HG02571 (cell line): ENCODE results near the gene LRFN2.

Source experiments
- ATAC-seq: cut with Tn5 transposase; IDR thresholded peaks from one replicate; pipeline ENCODE4 v1.9.1; 2021; ENCODE audit warnings: mild to moderate bottlenecking, moderate library complexity; ENCODE audit not compliant: unreplicated experiment

The LRFN2 gene

GRCh38 chr6:40386200-40386599 is 201.0 kb downstream of the LRFN2 start:
- ATAC-seq = no peak

GRCh38 chr6:40383348-40384115 is 203.6 kb downstream of the LRFN2 start:
- ATAC-seq = no peak

- ATAC-seq = no peak
Measured at GRCh38 chr6:40380271-40380670, 206.9 kb downstream of the LRFN2 start.

GRCh38 chr6:40379811-40380210 is 207.4 kb downstream of the LRFN2 start:
- ATAC-seq = no peak

- no peak for ATAC-seq
Measured at GRCh38 chr6:40378725-40379074, 208.5 kb downstream of the LRFN2 start.

GRCh38 chr6:40378071-40378724 is 209.0 kb downstream of the LRFN2 start:
- no peak for ATAC-seq

- no peak for ATAC-seq
Measured at GRCh38 chr6:40377173-40377806, 209.9 kb downstream of the LRFN2 start.

GRCh38 chr6:40376113-40376650 is 211.0 kb downstream of the LRFN2 start:
- no peak for ATAC-seq

GRCh38 chr6:40373267-40373666 is 213.9 kb downstream of the LRFN2 start:
- no peak for ATAC-seq

- ATAC-seq = no peak
Measured at GRCh38 chr6:40371621-40372020, 215.5 kb downstream of the LRFN2 start.

GRCh38 chr6:40371095-40371494 is 216.1 kb downstream of the LRFN2 start:
- ATAC-seq = no peak

- no peak for ATAC-seq
Measured at GRCh38 chr6:40369891-40370290, 217.3 kb downstream of the LRFN2 start.

- ATAC-seq = no peak
Measured at GRCh38 chr6:40369042-40369441, 218.1 kb downstream of the LRFN2 start.

- no peak for ATAC-seq
Measured at GRCh38 chr6:40362859-40363258, 224.3 kb downstream of the LRFN2 start.

- ATAC-seq = no peak
Measured at GRCh38 chr6:40359808-40360207, 227.4 kb downstream of the LRFN2 start.

GRCh38 chr6:40358473-40359460 is 228.4 kb downstream of the LRFN2 start:
- no peak for ATAC-seq

- no peak for ATAC-seq
Measured at GRCh38 chr6:40356242-40356910, 230.8 kb downstream of the LRFN2 start.

- ATAC-seq = no peak
Measured at GRCh38 chr6:40355532-40355931, 231.6 kb downstream of the LRFN2 start.

- ATAC-seq = no peak
Measured at GRCh38 chr6:40355066-40355465, 232.1 kb downstream of the LRFN2 start.

- no peak for ATAC-seq
Measured at GRCh38 chr6:40353967-40354452, 233.2 kb downstream of the LRFN2 start.
